ENCODE data around the gene SLC6A1.

SLC6A1 gene

GRCh38 chr3:10992017-10992942 is at the start of gene SLC6A1:
TSS of gene SLC6A1 (plus strand) at chr3:10992748. CDS start at chr3:11017212, 24,464 bp downstream.
- DNase-seq (ENCODE audit: low read depth in 2 of 2): no peak

GRCh38 chr3:10944866-10945265 is 47.7 kb upstream of the SLC6A1 start:
- DNase-seq (ENCODE audit: low read depth in 2 of 2): no peak

GRCh38 chr3:10945683-10946287 is 46.8 kb upstream of the SLC6A1 start:
- DNase-seq (ENCODE audit: low read depth in 2 of 2): no peak

GRCh38 chr3:10946526-10946925 is 46.0 kb upstream of the SLC6A1 start:
- DNase-seq (ENCODE audit: low read depth in 2 of 2): no peak

- no peak for DNase-seq (ENCODE audit: low read depth in 2 of 2)
Measured at GRCh38 chr3:10948326-10948725, 44.2 kb upstream of the SLC6A1 start.

GRCh38 chr3:10949197-10949596 is 43.4 kb upstream of the SLC6A1 start:
- DNase-seq (ENCODE audit: low read depth in 2 of 2): no peak

- DNase-seq (ENCODE audit: low read depth in 2 of 2): no peak
Measured at GRCh38 chr3:10950476-10951294, 41.9 kb upstream of the SLC6A1 start.

GRCh38 chr3:10951295-10951926 is 41.1 kb upstream of the SLC6A1 start:
- DNase-seq (ENCODE audit: low read depth in 2 of 2): no peak

- DNase-seq (ENCODE audit: low read depth in 2 of 2): no peak
Measured at GRCh38 chr3:10952525-10952924, 40.0 kb upstream of the SLC6A1 start.

GRCh38 chr3:10954740-10955139 is 37.8 kb upstream of the SLC6A1 start:
- no peak for DNase-seq (ENCODE audit: low read depth in 2 of 2)

- no peak for DNase-seq (ENCODE audit: low read depth in 2 of 2)
Measured at GRCh38 chr3:10955711-10956453, 36.7 kb upstream of the SLC6A1 start.

GRCh38 chr3:10956531-10956930 is 36.0 kb upstream of the SLC6A1 start:
- DNase-seq (ENCODE audit: low read depth in 2 of 2): no peak

- no peak for DNase-seq (ENCODE audit: low read depth in 2 of 2)
Measured at GRCh38 chr3:10956986-10957385, 35.6 kb upstream of the SLC6A1 start.

GRCh38 chr3:10957976-10958749 is 34.4 kb upstream of the SLC6A1 start:
- DNase-seq (ENCODE audit: low read depth in 2 of 2): no peak

GRCh38 chr3:10960255-10960654 is 32.3 kb upstream of the SLC6A1 start:
- no peak for DNase-seq (ENCODE audit: low read depth in 2 of 2)

GRCh38 chr3:10961921-10962320 is 30.6 kb upstream of the SLC6A1 start:
- no peak for DNase-seq (ENCODE audit: low read depth in 2 of 2)

- DNase-seq (ENCODE audit: low read depth in 2 of 2): no peak
Measured at GRCh38 chr3:10962481-10963036, 30.0 kb upstream of the SLC6A1 start.

- no peak for DNase-seq (ENCODE audit: low read depth in 2 of 2)
Measured at GRCh38 chr3:10964537-10965167, 27.9 kb upstream of the SLC6A1 start.

- DNase-seq (ENCODE audit: low read depth in 2 of 2): no peak
Measured at GRCh38 chr3:10968401-10968800, 24.1 kb upstream of the SLC6A1 start.
